Spinal cord (tissue), 10 donors: ENCODE data around the gene UBE3A. TPM values are rescaled to one million over a fixed set of nuclear protein-coding genes. Genes with fewer than 3 reads are reported as not detected.
"Not testable (repeated sequence)": the region's sequence is repeated elsewhere in the genome, so short reads cannot be mapped to it uniquely, and the experiment has no call there.

Experiments used
- DNase-seq, 6 donors: peaks; one replicate each; pipeline versions ENCODE4 v3.0.0 to v3.0.0-alpha.2; 2013 to 2015; ENCODE audit warnings: low spot score in 6 of 6, low read depth in 4 of 6
- H3K27ac ChIP-seq: one replicate; pipeline ENCODE4 v1.5.1; 2013; ENCODE audit warnings: low read depth, low read length, control low read depth
- H3K27me3 ChIP-seq: one replicate; pipeline ENCODE4 v1.6.1; 2013; ENCODE audit warnings: low read length; ENCODE audit not compliant: control insufficient read depth, insufficient read depth
- H3K36me3 ChIP-seq: one replicate; pipeline ENCODE4 v1.6.1; 2013; ENCODE audit warnings: low read length; ENCODE audit not compliant: control insufficient read depth, insufficient read depth
- H3K4me1 ChIP-seq: one replicate; pipeline ENCODE4 v1.6.1; 2013; ENCODE audit warnings: low read length; ENCODE audit not compliant: control insufficient read depth, insufficient read depth
- H3K4me3 ChIP-seq: one replicate; pipeline ENCODE4 v1.5.1; 2013; ENCODE audit warnings: low read depth, low read length, control low read depth
- H3K9me3 ChIP-seq: one replicate; pipeline ENCODE4 v1.6.1; 2013; ENCODE audit warnings: low read length; ENCODE audit not compliant: control insufficient read depth, insufficient read depth
- WGBS: methylation state at CpG from one replicate; pipeline ENCODE4 v1.1.5; 2013; ENCODE audit warnings: missing lambda C conversion rate; ENCODE audit not compliant: insufficient coverage; 5-methylcytosine and 5-hydroxymethylcytosine counted together
- polyA plus RNA-seq, 2 donors: library from polyadenylated mRNA; unstranded; fragments of 120-200 nt; gene quantifications; one replicate each; pipeline ENCODE4 v1.2.1, GENCODE V29; 2013; ENCODE audit not compliant: insufficient read length in 2 of 2
- total RNA-seq, 2 donors: library from RNA; depleted of rRNA in 1 of 2; stranded (reverse); fragments of 120-200 nt in 1 of 2; fragments of >200 nt in 1 of 2; gene quantifications; one replicate each; pipeline versions ENCODE4 v1.2.3 to v1.2.4, GENCODE V29; 2013 to 2014
- donor health status: healthy.

Gene UBE3A
- total and polyA plus RNA-seq, 4 donors: 68.0 to 146 (median 90.3) TPM

GRCh38 chr15:25468611-25469010 is 29.8 kb upstream of the UBE3A start:
- Histone ChIP-seq H3K27ac (no peak overlapping the region), H3K27me3 (no peaks in the 10 kb centered on the region), H3K36me3 (no peaks in the 10 kb centered on the region), H3K9me3 (no peaks in the 10 kb centered on the region), H3K4me1 (no peaks in the 10 kb centered on the region), H3K4me3 (no peak overlapping the region)
- no peak for DNase-seq
- 94% methylated on average over 10 of the region's 10 CpGs for WGBS

GRCh38 chr15:25465835-25466234 is 27.0 kb upstream of the UBE3A start:
- Histone ChIP-seq H3K27me3 (no peaks in the 10 kb centered on the region), H3K4me3 (no peak overlapping the region), H3K27ac (no peak overlapping the region), H3K36me3 (no peaks in the 10 kb centered on the region), H3K4me1 (no peaks in the 10 kb centered on the region), H3K9me3 (no peaks in the 10 kb centered on the region)
- WGBS: 84% methylated on average over 1 of the region's 1 CpG
- DNase-seq: peak in 1 of 6 donors; percentile 35

- WGBS: no CpG with 5 or more reads among the region's 2 CpGs
- Histone ChIP-seq H3K27ac (no peak overlapping the region), H3K27me3 (no peaks in the 10 kb centered on the region), H3K9me3 (no peaks in the 10 kb centered on the region), H3K4me3 (no peak overlapping the region), H3K4me1 (no peaks in the 10 kb centered on the region), H3K36me3 (no peaks in the 10 kb centered on the region)
- DNase-seq: no peak
Observed at GRCh38 chr15:25464784-25465183, 26.0 kb upstream of the UBE3A start.

- H3K36me3 ChIP-seq: no peaks in the 10 kb centered on the region
- WGBS: 82% methylated on average over 1 of the region's 1 CpG
- no peak overlapping the region for H3K27ac ChIP-seq
- H3K4me1 ChIP-seq: no peaks in the 10 kb centered on the region
- no peak for DNase-seq
- H3K9me3 ChIP-seq: no peaks in the 10 kb centered on the region
- no peak overlapping the region for H3K4me3 ChIP-seq
- no peaks in the 10 kb centered on the region for H3K27me3 ChIP-seq
Observed at GRCh38 chr15:25464383-25464782, 25.6 kb upstream of the UBE3A start.

- DNase-seq: no peak
- Histone ChIP-seq H3K9me3 (peaks cover 2% of the 10 kb centered on the region), H3K36me3 (no peaks in the 10 kb centered on the region), H3K4me1 (no peaks in the 10 kb centered on the region), H3K27ac (no peak overlapping the region), H3K4me3 (no peak overlapping the region), H3K27me3 (no peaks in the 10 kb centered on the region)
- WGBS: no CpG with 5 or more reads among the region's 3 CpGs
Observed at GRCh38 chr15:25456196-25456595, 17.4 kb upstream of the UBE3A start.

GRCh38 chr15:25455226-25455625 is 16.4 kb upstream of the UBE3A start:
- H3K9me3 ChIP-seq: peaks cover 4% of the 10 kb centered on the region
- H3K4me3 ChIP-seq: no peak overlapping the region
- H3K27me3 ChIP-seq: no peaks in the 10 kb centered on the region
- H3K4me1 ChIP-seq: no peaks in the 10 kb centered on the region
- DNase-seq: no peak
- WGBS: 100% methylated on average over 1 of the region's 3 CpGs
- no peak overlapping the region for H3K27ac ChIP-seq
- H3K36me3 ChIP-seq: no peaks in the 10 kb centered on the region

- peaks cover 5% of the 10 kb centered on the region for H3K9me3 ChIP-seq
- no peaks in the 10 kb centered on the region for H3K4me1 ChIP-seq
- DNase-seq: no peak
- H3K27me3 ChIP-seq: no peaks in the 10 kb centered on the region
- no CpG with 5 or more reads among the region's 2 CpGs for WGBS
- no peak overlapping the region for H3K4me3 ChIP-seq
- no peaks in the 10 kb centered on the region for H3K36me3 ChIP-seq
- H3K27ac ChIP-seq: no peak overlapping the region
Observed at GRCh38 chr15:25454771-25455170, 15.9 kb upstream of the UBE3A start.

GRCh38 chr15:25453246-25453645 is 14.4 kb upstream of the UBE3A start:
- H3K36me3 ChIP-seq, H3K9me3 ChIP-seq, H3K27me3 ChIP-seq, H3K27ac ChIP-seq, H3K4me3 ChIP-seq, H3K4me1 ChIP-seq, DNase-seq: not testable (repeated sequence)
- 88% methylated on average over 4 of the region's 5 CpGs for WGBS

- Histone ChIP-seq H3K4me3 (no peak overlapping the region), H3K27ac (no peak overlapping the region), H3K36me3 (no peaks in the 10 kb centered on the region), H3K27me3 (no peaks in the 10 kb centered on the region), H3K4me1 (no peaks in the 10 kb centered on the region), H3K9me3 (peaks cover 5% of the 10 kb centered on the region)
- DNase-seq: no peak
- 100% methylated on average over 1 of the region's 1 CpG for WGBS
Observed at GRCh38 chr15:25451501-25451900, 12.7 kb upstream of the UBE3A start.

GRCh38 chr15:25450163-25450562 is 11.3 kb upstream of the UBE3A start:
- H3K27me3 ChIP-seq: no peaks in the 10 kb centered on the region
- no peak for DNase-seq
- no peak overlapping the region for H3K27ac ChIP-seq
- no peaks in the 10 kb centered on the region for H3K36me3 ChIP-seq
- H3K9me3 ChIP-seq: peaks cover 5% of the 10 kb centered on the region
- no peaks in the 10 kb centered on the region for H3K4me1 ChIP-seq
- H3K4me3 ChIP-seq: no peak overlapping the region
- WGBS: no CpG with 5 or more reads among the region's 1 CpG
